H1 (cell line): Measurements from ENCODE around the gene SOS1. TPM values are rescaled to one million over a fixed set of nuclear protein-coding genes. Genes with fewer than 3 reads are reported as not detected.

Experiments used
- CTCF ChIA-PET: fragments of 300-600 bp; sonication (Branson Sonifier 250); formaldehyde crosslinking; loops from one replicate; lab custom pipeline; 2021; ENCODE audit not compliant: partially characterized antibody; lab: Charles Lee
- POLR2A ChIA-PET: fragments of 300-600 bp; sonication (Branson Sonifier 250); formaldehyde crosslinking; loops from one replicate; lab custom pipeline; 2021; ENCODE audit warnings: inconsistent platforms; ENCODE audit not compliant: partially characterized antibody; lab: Charles Lee
- DNase-seq, 2 experiments: peaks; one replicate each; pipeline versions ENCODE4 v3.0.0 to v3.0.0-alpha.2; 2010 to 2022; ENCODE audit warnings: low spot score in 2 of 2, low read depth in 1 of 2, mixed read lengths in 1 of 2
- FAIRE-seq: peaks from 2 replicates; lab custom pipeline; 2011; peaks lifted over from hg19 to GRCh38; lab: Jason Lieb, UNC
- H2AFZ ChIP-seq: 2 replicates; pipeline ENCODE4 v1.8.1; 2012; ENCODE audit warnings: low read length, inconsistent platforms
- H2AK5ac ChIP-seq: 2 replicates; pipeline ENCODE4 v1.6.1; 2013; ENCODE audit warnings: low read depth, low read length
- H2BK120ac ChIP-seq: replicated peaks from 2 replicates; pipeline ENCODE3; 2013; ENCODE audit warnings: low read depth, low read length, inconsistent platforms
- H2BK12ac ChIP-seq: 2 replicates; pipeline ENCODE4 v1.6.1; 2013; ENCODE audit warnings: low read depth, low read length
- H2BK15ac ChIP-seq: 2 replicates; pipeline ENCODE4 v1.6.1; 2013; ENCODE audit warnings: low read length
- H2BK20ac ChIP-seq: 2 replicates; pipeline ENCODE4 v1.6.1; 2013; ENCODE audit warnings: low read length
- H2BK5ac ChIP-seq: 2 replicates; pipeline ENCODE4 v1.6.1; 2013; ENCODE audit warnings: low read depth, low read length
- H3K14ac ChIP-seq: 2 replicates; pipeline ENCODE4 v1.6.1; 2013; ENCODE audit warnings: inconsistent platforms; ENCODE audit not compliant: insufficient read length
- H3K18ac ChIP-seq: 2 replicates; pipeline ENCODE4 v1.6.1; 2013; ENCODE audit warnings: low read length; ENCODE audit errors: extremely low read depth
- H3K23ac ChIP-seq: 2 replicates; pipeline ENCODE4 v1.6.1; 2013; ENCODE audit warnings: inconsistent platforms; ENCODE audit not compliant: insufficient read length
- H3K23me2 ChIP-seq: 2 replicates; pipeline ENCODE4 v1.6.1; 2013; ENCODE audit warnings: low read depth, low read length
- H3K27ac ChIP-seq: 2 replicates; pipeline ENCODE4 v1.6.1; 2011; ENCODE audit warnings: low read depth, low read length, inconsistent platforms
- H3K27me3 ChIP-seq, 4 experiments: replicated peaks in 1 of 4; 1 replicate in 1 of 4; 2 replicates in 3 of 4; pipeline versions ENCODE4 v1.6.1 to v1.8.1; 2011 to 2013; ENCODE audit warnings: low read length in 3 of 4, mild to moderate bottlenecking in 3 of 4, inconsistent platforms in 2 of 4, mixed read lengths in 2 of 4, moderate library complexity in 1 of 4; ENCODE audit not compliant: control insufficient read depth in 3 of 4, insufficient read depth in 3 of 4; ENCODE audit errors: extremely low read depth in 1 of 4
- H3K36me3 ChIP-seq, 4 experiments: 2 replicates each; pipeline versions ENCODE4 v1.6.1 to v1.8.1; 2011 to 2013; ENCODE audit warnings: mild to moderate bottlenecking in 4 of 4, low read length in 3 of 4, moderate library complexity in 2 of 4, control low read depth in 1 of 4, inconsistent platforms in 1 of 4; ENCODE audit not compliant: insufficient read depth in 4 of 4, control insufficient read depth in 2 of 4
- H3K4ac ChIP-seq: replicated peaks from 2 replicates; pipeline ENCODE3; 2013; ENCODE audit warnings: low read length, low read depth, mixed read lengths, inconsistent platforms; ENCODE audit not compliant: insufficient read length
- H3K4me1 ChIP-seq, 4 experiments: replicated peaks in 1 of 4; 1 replicate in 1 of 4; 2 replicates in 3 of 4; pipeline versions ENCODE4 v1.6.1 to v1.8.1; 2011 to 2013; ENCODE audit warnings: low read length in 3 of 4, inconsistent platforms in 2 of 4, mixed read lengths in 1 of 4; ENCODE audit not compliant: insufficient read depth in 4 of 4, control insufficient read depth in 3 of 4
- H3K4me2 ChIP-seq, 2 experiments: 2 replicates each; pipeline versions ENCODE4 v1.6.1 to v1.8.1; 2011 to 2013; ENCODE audit warnings: low read depth in 2 of 2, low read length in 2 of 2, control low read depth in 1 of 2, inconsistent platforms in 1 of 2, mild to moderate bottlenecking in 1 of 2; ENCODE audit not compliant: insufficient read depth in 1 of 2
- H3K4me3 ChIP-seq, 4 experiments: fragments of 200-600, 300-600 bp in 1 of 4; sonication (generic), shearing (Covaris generic), sonication (Bioruptor Twin) in 1 of 4; 2 replicates each; pipeline versions ENCODE4 v1.5.1 to v1.8.1; 2011 to 2016; ENCODE audit warnings: low read length in 4 of 4, low read depth in 3 of 4, control low read depth in 2 of 4, inconsistent platforms in 2 of 4, mild to moderate bottlenecking in 2 of 4, mixed read lengths in 1 of 4, moderate library complexity in 1 of 4; ENCODE audit not compliant: insufficient read depth in 2 of 4; ENCODE audit errors: extremely low read depth in 1 of 4
- H3K56ac ChIP-seq: replicated peaks from 2 replicates; pipeline ENCODE3; 2013; ENCODE audit warnings: low read depth, mild to moderate bottlenecking, mixed read lengths, low read length, inconsistent platforms; ENCODE audit not compliant: insufficient read length
- H3K79me1 ChIP-seq: 2 replicates; pipeline ENCODE4 v1.6.1; 2013; ENCODE audit warnings: low read depth, low read length, control low read depth
- H3K79me2 ChIP-seq, 2 experiments: 2 replicates each; pipeline versions ENCODE4 v1.6.1 to v1.8.1; 2012 to 2013; ENCODE audit warnings: low read length in 2 of 2, mild to moderate bottlenecking in 2 of 2, inconsistent platforms in 1 of 2; ENCODE audit not compliant: insufficient read depth in 2 of 2, control insufficient read depth in 1 of 2
- H3K9ac ChIP-seq, 4 experiments: replicated peaks in 1 of 4; 1 replicate in 1 of 4; 2 replicates in 3 of 4; pipeline versions ENCODE4 v1.6.1 to v1.8.1; 2011 to 2013; ENCODE audit warnings: low read depth in 3 of 4, low read length in 3 of 4, control low read depth in 2 of 4, mild to moderate bottlenecking in 2 of 4, moderate library complexity in 2 of 4, inconsistent platforms in 1 of 4; ENCODE audit errors: extremely low read depth in 1 of 4
- H3K9me3 ChIP-seq, 2 experiments: 2 replicates each; pipeline versions ENCODE4 v1.6.1 to v1.8.1; 2012 to 2013; ENCODE audit warnings: mild to moderate bottlenecking in 2 of 2, moderate library complexity in 2 of 2, control low read depth in 1 of 2, inconsistent platforms in 1 of 2, low read depth in 1 of 2, low read length in 1 of 2, mixed read lengths in 1 of 2; ENCODE audit not compliant: insufficient read depth in 2 of 2
- H4K20me1 ChIP-seq, 2 experiments: replicated peaks in 1 of 2; 2 replicates each; pipeline versions ENCODE3 to v1.8.1; 2011 to 2013; ENCODE audit warnings: inconsistent platforms in 2 of 2, low read length in 2 of 2, mild to moderate bottlenecking in 1 of 2; ENCODE audit not compliant: insufficient read depth in 2 of 2, control insufficient read depth in 1 of 2
- H4K5ac ChIP-seq: 2 replicates; pipeline ENCODE4 v1.6.1; 2013; ENCODE audit warnings: low read length, low read depth, mixed read lengths, inconsistent platforms; ENCODE audit not compliant: insufficient read length
- H4K8ac ChIP-seq: 2 replicates; pipeline ENCODE4 v1.8.0; 2013; ENCODE audit warnings: mild to moderate bottlenecking, moderate library complexity, low read length, inconsistent platforms; ENCODE audit not compliant: insufficient read depth; ENCODE audit errors: extremely low read depth
- H4K91ac ChIP-seq: replicated peaks from 2 replicates; pipeline ENCODE3; 2013; ENCODE audit warnings: low read length, mixed read lengths, inconsistent platforms; ENCODE audit not compliant: insufficient read length
- ATF3 ChIP-seq: IDR thresholded peaks from 2 replicates; pipeline ENCODE4 v1.6.1; 2011; ENCODE audit warnings: low read depth, mild to moderate bottlenecking, low read length; ENCODE audit not compliant: insufficient read depth
- BCL11A ChIP-seq, 2 experiments: IDR thresholded peaks; one replicate each; pipeline ENCODE4 v1.6.1; 2011; ENCODE audit warnings: low read depth in 2 of 2, low read length in 2 of 2, mild to moderate bottlenecking in 2 of 2
- CHD2 ChIP-seq: IDR thresholded peaks from 2 replicates; pipeline ENCODE4 v1.6.1; 2012; ENCODE audit warnings: low read length, improper control_type of control experiment
- RBBP5 ChIP-seq: IDR thresholded peaks from 2 replicates; pipeline ENCODE4 v1.7.1; 2012; ENCODE audit warnings: low read depth, mild to moderate bottlenecking, inconsistent platforms, low read length, moderate library complexity, borderline replicate concordance
- RXRA ChIP-seq: IDR thresholded peaks from 2 replicates; pipeline ENCODE4 v1.6.1; 2011; ENCODE audit warnings: low read depth, mild to moderate bottlenecking, low read length, moderate library complexity; ENCODE audit not compliant: insufficient read depth
- SIX5 ChIP-seq: IDR thresholded peaks from 2 replicates; pipeline ENCODE4 v1.6.1; 2011; ENCODE audit warnings: mild to moderate bottlenecking, low read depth, low read length
- USF2 ChIP-seq: IDR thresholded peaks from 2 replicates; pipeline ENCODE4 v1.6.1; 2011; ENCODE audit warnings: low read length, improper control_type of control experiment
- WGBS, 2 experiments: shearing (Covaris generic) in 1 of 2; methylation state at CpG; one replicate each; pipeline versions ENCODE4 v1.1.6 to v1.1.7; 2013 to 2015; ENCODE audit warnings: low lambda C conversion rate in 2 of 2, mixed read lengths in 2 of 2, inconsistent platforms in 1 of 2, low coverage in 1 of 2, missing lambda C conversion rate in 1 of 2; ENCODE audit not compliant: insufficient replicate concordance in 2 of 2, insufficient coverage in 1 of 2, insufficient read length in 1 of 2; ENCODE audit errors: extremely low coverage in 1 of 2, missing lambda C conversion rate in 1 of 2; 5-methylcytosine and 5-hydroxymethylcytosine counted together
- polyA plus RNA-seq, 7 experiments: library from polyadenylated mRNA; depleted of rRNA in 3 of 7; stranded (reverse) in 5 of 7; unstranded in 2 of 7; fragments of >200 nt in 5 of 7; fragments of 200-250 nt in 2 of 7; gene quantifications; 1 replicate in 5 of 7; 2 replicates in 1 of 7; 4 replicates in 1 of 7; pipeline versions ENCODE4 v1.2.1 to v1.2.3, GENCODE V29; 2011 to 2013; ENCODE audit warnings: missing spikeins in 2 of 7, mixed read lengths in 2 of 7
- total RNA-seq: library from RNA; stranded (reverse); fragmentation: NEBNext Ultra II Directional; extraction: Animal tissue kit (Norgen Biotek cat#: 25700); gene quantifications from 2 replicates; pipeline ENCODE4 v1.2.1, GENCODE V29; 2021

Gene SOS1
- total and polyA plus RNA-seq, 2 of the 8 experiments (the other 6 are each of a cell fraction or from before 2014, with no cell fraction given): 25.7 to 27.0 TPM

GRCh38 chr2:39023649-39024048 lies 97.2 kb downstream of the SOS1 start:
- DNase-seq (no peak), FAIRE-seq (no peak)
- Histone ChIP-seq H3K56ac (no peak overlapping the region), H3K4ac (no peak overlapping the region), H2BK20ac (no peak overlapping the region), H2BK120ac (no peak overlapping the region), H3K36me3 (no peaks in the 10 kb centered on the region; a peak in 2 of 8 replicates), H2BK12ac (no peak overlapping the region), H4K5ac (no peak overlapping the region), H4K8ac (no peak overlapping the region), H3K9ac (no peak overlapping the region), H2BK5ac (no peak overlapping the region), H4K91ac (no peak overlapping the region), H3K14ac (no peak overlapping the region), H3K27me3 (no peaks in the 10 kb centered on the region), H3K27ac (no peak overlapping the region), H3K9me3 (no peaks in the 10 kb centered on the region), H3K23me2 (no peaks in the 10 kb centered on the region), H3K79me1 (no peaks in the 10 kb centered on the region), H3K79me2 (no peaks in the 10 kb centered on the region), H2BK15ac (no peak overlapping the region), H3K4me1 (peaks cover 0 to 1% (median 0%) of the 10 kb centered on the region in 4 experiments; a peak in 1 of 7 replicates), H3K4me2 (no peak overlapping the region), H3K18ac (no peak overlapping the region), H3K4me3 (no peak overlapping the region), H4K20me1 (no peaks in the 10 kb centered on the region), H2AFZ (no peak overlapping the region), H3K23ac (no peak overlapping the region), H2AK5ac (no peak overlapping the region)
- TF ChIP-seq SIX5 (no peak), USF2 (no peak), BCL11A (IDR thresholded peaks at IDR 0.05; ENCODE audit: low read depth in 2 of 2, low read length in 2 of 2) (no peak), RXRA (no peak), ATF3 (no peak), RBBP5 (no peak), CHD2 (no peak)
- WGBS, 2 experiments: 77% methylated on average over 3 of the region's 3 CpGs; no CpG with 5 or more reads in 1 of the 2 experiments
- ChIA-PET CTCF (interaction anchor here (0.5 to 0.6 kb wide), 2 partner anchors 301 to 1221 kb away, joined by 3 to 4 read pairs; no protein-coding TSS in a partner anchor), POLR2A (no interaction called here)
